H9 (cell line): ENCODE results near the gene C3orf52. TPM values are rescaled to one million over a fixed set of nuclear protein-coding genes. Genes with fewer than 3 reads are reported as not detected.

Source experiments
- DNase-seq: peaks from one replicate; pipeline ENCODE4 v3.0.0-alpha.2; 2017
- H2AFZ ChIP-seq: one replicate; pipeline ENCODE4 v1.6.1; 2013; ENCODE audit warnings: mild to moderate bottlenecking, low read length, control low read depth, moderate library complexity
- H2AK5ac ChIP-seq: 2 replicates; pipeline ENCODE4 v1.6.1; 2013; ENCODE audit warnings: low read length, control low read depth, mixed read lengths; ENCODE audit not compliant: insufficient read length
- H2BK120ac ChIP-seq: one replicate; pipeline ENCODE4 v1.6.1; 2013; ENCODE audit warnings: low read depth, mild to moderate bottlenecking, low read length, control low read depth, inconsistent platforms; ENCODE audit not compliant: poor library complexity, severe bottlenecking
- H2BK12ac ChIP-seq: 2 replicates; pipeline ENCODE4 v1.6.1; 2013; ENCODE audit warnings: low read length, control low read depth, mixed read lengths, low read depth; ENCODE audit not compliant: insufficient read length
- H2BK15ac ChIP-seq: 2 replicates; pipeline ENCODE4 v1.6.1; 2013; ENCODE audit warnings: low read depth, low read length, control low read depth
- H2BK20ac ChIP-seq: one replicate; pipeline ENCODE4 v1.6.1; 2013; ENCODE audit warnings: low read depth, mild to moderate bottlenecking, low read length, control low read depth, inconsistent platforms; ENCODE audit not compliant: poor library complexity, severe bottlenecking
- H2BK5ac ChIP-seq: 2 replicates; pipeline ENCODE4 v1.6.1; 2013; ENCODE audit warnings: low read length, control low read depth, mixed read lengths; ENCODE audit not compliant: insufficient read length
- H3K14ac ChIP-seq: 2 replicates; pipeline ENCODE4 v1.6.1; 2013; ENCODE audit warnings: low read length, control low read depth; ENCODE audit not compliant: insufficient read depth
- H3K18ac ChIP-seq: 2 replicates; pipeline ENCODE4 v1.6.1; 2013; ENCODE audit warnings: low read depth, mild to moderate bottlenecking, mixed read lengths, low read length, control low read depth; ENCODE audit not compliant: insufficient read length
- H3K23ac ChIP-seq: 2 replicates; pipeline ENCODE4 v1.6.1; 2013; ENCODE audit warnings: low read length, control low read depth, mixed read lengths, low read depth; ENCODE audit not compliant: insufficient read length
- H3K23me2 ChIP-seq: 2 replicates; pipeline ENCODE4 v1.6.1; 2013; ENCODE audit warnings: low read depth, mild to moderate bottlenecking, mixed read lengths, low read length, control low read depth; ENCODE audit not compliant: insufficient read length, poor library complexity, severe bottlenecking
- H3K27ac ChIP-seq: 2 replicates; pipeline ENCODE4 v1.5.1; 2013; ENCODE audit warnings: low read length, control low read depth, mixed read lengths, low read depth; ENCODE audit not compliant: insufficient read length
- H3K27me3 ChIP-seq: 2 replicates; pipeline ENCODE4 v1.6.1; 2013; ENCODE audit warnings: low read length, control low read depth, inconsistent platforms; ENCODE audit not compliant: insufficient read depth
- H3K4ac ChIP-seq: 2 replicates; pipeline ENCODE4 v1.6.1; 2013; ENCODE audit warnings: low read depth, mild to moderate bottlenecking, control low read depth, inconsistent platforms, low read length, moderate library complexity
- H3K4me1 ChIP-seq: 2 replicates; pipeline ENCODE4 v1.6.1; 2013; ENCODE audit warnings: low read length, control low read depth, inconsistent platforms; ENCODE audit not compliant: insufficient read depth
- H3K4me2 ChIP-seq: 2 replicates; pipeline ENCODE4 v1.6.1; 2013; ENCODE audit warnings: low read length, control low read depth, mixed read lengths; ENCODE audit not compliant: insufficient read length, insufficient read depth
- H3K56ac ChIP-seq: 2 replicates; pipeline ENCODE4 v1.6.1; 2013; ENCODE audit warnings: low read depth, mild to moderate bottlenecking, mixed read lengths, low read length, control low read depth; ENCODE audit not compliant: insufficient read length
- H3K79me1 ChIP-seq: 2 replicates; pipeline ENCODE4 v1.6.1; 2013; ENCODE audit warnings: low read depth, mild to moderate bottlenecking, moderate library complexity, low read length, control low read depth, inconsistent platforms; ENCODE audit not compliant: insufficient read depth, poor library complexity, severe bottlenecking
- H3K79me2 ChIP-seq: 2 replicates; pipeline ENCODE4 v1.6.1; 2013; ENCODE audit warnings: low read length, control low read depth, inconsistent platforms; ENCODE audit not compliant: insufficient read depth
- H3K9ac ChIP-seq: 2 replicates; pipeline ENCODE4 v1.6.1; 2013; ENCODE audit warnings: low read length, control low read depth, mixed read lengths; ENCODE audit not compliant: insufficient read length; ENCODE audit errors: extremely low read depth
- H3K9me3 ChIP-seq: one replicate; pipeline ENCODE4 v1.6.1; 2013; ENCODE audit warnings: low read depth, low read length, inconsistent platforms; ENCODE audit not compliant: control insufficient read depth
- H3T11ph ChIP-seq: one replicate; pipeline ENCODE4 v1.6.1; 2013; ENCODE audit warnings: mild to moderate bottlenecking, low read length, control low read depth, inconsistent platforms
- H4K20me1 ChIP-seq: one replicate; pipeline ENCODE4 v1.6.1; 2013; ENCODE audit not compliant: control insufficient read depth, insufficient read length, insufficient read depth
- H4K5ac ChIP-seq: 2 replicates; pipeline ENCODE4 v1.6.1; 2013; ENCODE audit warnings: low read depth, mild to moderate bottlenecking, mixed read lengths, low read length, control low read depth; ENCODE audit not compliant: insufficient read length
- H4K8ac ChIP-seq: replicated peaks from 2 replicates; pipeline ENCODE4 v1.6.1; 2013; ENCODE audit warnings: low read length, control low read depth, mixed read lengths, low read depth; ENCODE audit not compliant: insufficient read length
- H4K91ac ChIP-seq: 2 replicates; pipeline ENCODE4 v1.6.1; 2013; ENCODE audit warnings: low read depth, mild to moderate bottlenecking, moderate library complexity, mixed read lengths, low read length, control low read depth; ENCODE audit not compliant: insufficient read length
- H3K27ac Mint-ChIP-seq, 3 experiments: 2 replicates in 2 of 3; 3 replicates in 1 of 3; pipeline ENCODE4 v1.8.0; 2020 to 2021; ENCODE audit warnings: mixed read lengths in 3 of 3, mild to moderate bottlenecking in 1 of 3, moderate library complexity in 1 of 3
- H3K27me3 Mint-ChIP-seq: 2 replicates; pipeline ENCODE4 v1.8.0; 2021; ENCODE audit warnings: low read depth, mild to moderate bottlenecking, moderate library complexity, mixed read lengths
- H3K36me3 Mint-ChIP-seq, 3 experiments: 2 replicates in 2 of 3; 3 replicates in 1 of 3; pipeline ENCODE4 v1.8.0; 2020 to 2021; ENCODE audit warnings: low read depth in 3 of 3, mixed read lengths in 3 of 3; ENCODE audit not compliant: insufficient read depth in 1 of 3
- H3K4me1 Mint-ChIP-seq, 2 experiments: 2 replicates each; pipeline ENCODE4 v1.8.0; 2020; ENCODE audit warnings: mixed read lengths in 2 of 2
- H3K4me3 Mint-ChIP-seq, 2 experiments: 2 replicates in 1 of 2; 3 replicates in 1 of 2; pipeline ENCODE4 v1.8.0; 2020 to 2021; ENCODE audit warnings: mild to moderate bottlenecking in 2 of 2, mixed read lengths in 2 of 2, moderate library complexity in 1 of 2
- H3K9me3 Mint-ChIP-seq, 2 experiments: 2 replicates in 1 of 2; 3 replicates in 1 of 2; pipeline ENCODE4 v1.8.0; 2020; ENCODE audit warnings: mild to moderate bottlenecking in 2 of 2, mixed read lengths in 2 of 2, moderate library complexity in 1 of 2
- CTCF ChIP-seq: fragments of 200-600 bp; sonication (generic); conservative IDR thresholded peaks from 3 replicates; pipeline ENCODE4 v1.8.0; 2021; ENCODE audit warnings: antibody characterized with exemption, mild to moderate bottlenecking
- WGBS: extraction: QIAGEN DNeasy Blood & Tissue Kit; methylation state at CpG from one replicate; pipeline ENCODE4 v1.1.7; 2013; ENCODE audit warnings: missing lambda C conversion rate, low lambda C conversion rate, mixed read lengths; ENCODE audit not compliant: insufficient read length; ENCODE audit errors: extremely low coverage; 5-methylcytosine and 5-hydroxymethylcytosine counted together
- total RNA-seq: library from RNA; stranded (reverse); gene quantifications from 2 replicates; pipeline ENCODE4 v1.2.1, GENCODE V29; 2021

The C3orf52 gene
- total RNA-seq, 1 experiment from 2014 or later, result 11.2 TPM

DNA sequence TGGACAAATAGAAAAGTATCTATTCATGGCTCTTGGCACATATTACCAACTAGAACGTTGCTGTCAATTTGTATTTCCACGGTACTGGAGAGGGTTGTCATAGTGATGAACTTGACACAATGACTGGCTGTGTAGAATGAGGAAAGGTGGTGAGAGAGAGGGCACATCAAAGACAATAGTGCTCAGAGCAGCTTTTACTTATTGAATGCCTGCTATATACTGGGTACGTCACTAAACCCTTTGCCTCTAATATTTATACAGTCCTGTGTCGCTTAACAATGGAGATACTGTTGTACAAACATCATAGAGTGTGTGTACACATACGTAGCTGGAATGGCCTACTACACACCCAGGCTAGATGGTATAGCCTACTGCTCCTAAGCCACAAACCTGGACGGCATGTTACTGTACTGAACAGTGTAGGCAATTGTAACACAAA is 43.3 kb upstream of the C3orf52 start:
- peaks cover 0 to 3% (median 0%) of the 10 kb centered on the region in 3 experiments; a peak in 1 of 7 replicates for H3K36me3 Mint-ChIP-seq
- peaks cover 0 to 2% of the 10 kb centered on the region in 2 experiments; a peak in 2 of 5 replicates for H3K9me3 Mint-ChIP-seq
- no peak overlapping the region for H3K14ac ChIP-seq
- H4K20me1 ChIP-seq, result no peaks in the 10 kb centered on the region
- no peak overlapping the region for H3K4me2 ChIP-seq
- H2BK120ac ChIP-seq, result no peak overlapping the region
- no peak overlapping the region for H3K27ac Mint-ChIP-seq
- no peaks in the 10 kb centered on the region for H3K27me3 ChIP-seq
- no CpG with 5 or more reads among the region's 6 CpGs for WGBS
- no peak for TF ChIP-seq CTCF
- no peak overlapping the region for H3K9ac ChIP-seq
- no peak overlapping the region for H4K5ac ChIP-seq
- no peak overlapping the region for H2BK15ac ChIP-seq
- H3K4me3 Mint-ChIP-seq, result no peak overlapping the region
- H3K18ac ChIP-seq, result no peak overlapping the region
- H2BK12ac ChIP-seq, result no peak overlapping the region
- H2BK5ac ChIP-seq, result no peak overlapping the region
- H3K23me2 ChIP-seq, result no peaks in the 10 kb centered on the region
- no peaks in the 10 kb centered on the region for H3K4me1 ChIP-seq
- H2BK20ac ChIP-seq, result no peak overlapping the region
- H3K79me2 ChIP-seq, result no peaks in the 10 kb centered on the region
- H3K56ac ChIP-seq, result no peak overlapping the region
- H3K27ac ChIP-seq, result no peak overlapping the region
- H3K23ac ChIP-seq, result no peak overlapping the region
- no peaks in the 10 kb centered on the region for H3K79me1 ChIP-seq
- H4K91ac ChIP-seq, result no peak overlapping the region
- H2AFZ ChIP-seq, result no peak overlapping the region
- H2AK5ac ChIP-seq, result no peak overlapping the region
- no peak overlapping the region for H3K4ac ChIP-seq
- no peaks in the 10 kb centered on the region for H3K9me3 ChIP-seq
- no peak for DNase-seq
- H3K4me1 Mint-ChIP-seq, result peaks cover 12 to 15% of the 10 kb centered on the region in 2 experiments
- no peak overlapping the region for H4K8ac ChIP-seq
- no peak overlapping the region for H3T11ph ChIP-seq
- H3K27me3 Mint-ChIP-seq, result no peaks in the 10 kb centered on the region
